HL-60/S4 (cell line): Measurements from ENCODE around the gene GRK2.

ENCODE experiments used
- in situ Hi-C: fragments of 300-500 bp; cut with MboI; formaldehyde crosslinking; loops from 2 replicates; pipeline ENCODE4 v1.14.3; 2022; ENCODE audit warnings: low sequenced_read_pairs

GRK2 gene

GRCh38 chr11:67269401-67270255 is 3.4 kb downstream of the GRK2 start:
- in situ Hi-C loops: no loop called here

GRCh38 chr11:67270256-67271204 is 4.3 kb downstream of the GRK2 start:
- in situ Hi-C loops: no loop called here

- in situ Hi-C loops: no loop called here
Observed at GRCh38 chr11:67271205-67271540, 4.9 kb downstream of the GRK2 start.

GRCh38 chr11:67271541-67272284 is 5.4 kb downstream of the GRK2 start:
- in situ Hi-C loops: no loop called here

GRCh38 chr11:67272327-67273259 is 6.3 kb downstream of the GRK2 start:
- in situ Hi-C loops: no loop called here

- in situ Hi-C loops: no loop called here
Observed at GRCh38 chr11:67273260-67273990, 7.2 kb downstream of the GRK2 start.

- in situ Hi-C loops: no loop called here
Observed at GRCh38 chr11:67274768-67275605, 8.7 kb downstream of the GRK2 start.

GRCh38 chr11:67275606-67276409 is 9.5 kb downstream of the GRK2 start:
- in situ Hi-C loops: no loop called here

GRCh38 chr11:67276781-67277230 is 10.5 kb downstream of the GRK2 start:
- in situ Hi-C loops: no loop called here

- in situ Hi-C loops: no loop called here
Observed at GRCh38 chr11:67277231-67277961, 11.1 kb downstream of the GRK2 start.

- in situ Hi-C loops: no loop called here
Observed at GRCh38 chr11:67278135-67278938, 12.1 kb downstream of the GRK2 start.

GRCh38 chr11:67278939-67279588 is 12.8 kb downstream of the GRK2 start:
- in situ Hi-C loops: no loop called here

- in situ Hi-C loops: no loop called here
Observed at GRCh38 chr11:67279589-67280340, 13.5 kb downstream of the GRK2 start.

GRCh38 chr11:67280341-67280787 is 14.1 kb downstream of the GRK2 start:
- in situ Hi-C loops: no loop called here
